Measurements from ENCODE around the gene R3HDML. TPM values are rescaled to one million over a fixed set of nuclear protein-coding genes. Genes with fewer than 3 reads are reported as not detected.

Gene R3HDML
- total and polyA plus RNA-seq, 2 of the 13 experiments (the other 11 are each of a cell fraction or from before 2014, with no cell fraction given), result not detected

DNA sequence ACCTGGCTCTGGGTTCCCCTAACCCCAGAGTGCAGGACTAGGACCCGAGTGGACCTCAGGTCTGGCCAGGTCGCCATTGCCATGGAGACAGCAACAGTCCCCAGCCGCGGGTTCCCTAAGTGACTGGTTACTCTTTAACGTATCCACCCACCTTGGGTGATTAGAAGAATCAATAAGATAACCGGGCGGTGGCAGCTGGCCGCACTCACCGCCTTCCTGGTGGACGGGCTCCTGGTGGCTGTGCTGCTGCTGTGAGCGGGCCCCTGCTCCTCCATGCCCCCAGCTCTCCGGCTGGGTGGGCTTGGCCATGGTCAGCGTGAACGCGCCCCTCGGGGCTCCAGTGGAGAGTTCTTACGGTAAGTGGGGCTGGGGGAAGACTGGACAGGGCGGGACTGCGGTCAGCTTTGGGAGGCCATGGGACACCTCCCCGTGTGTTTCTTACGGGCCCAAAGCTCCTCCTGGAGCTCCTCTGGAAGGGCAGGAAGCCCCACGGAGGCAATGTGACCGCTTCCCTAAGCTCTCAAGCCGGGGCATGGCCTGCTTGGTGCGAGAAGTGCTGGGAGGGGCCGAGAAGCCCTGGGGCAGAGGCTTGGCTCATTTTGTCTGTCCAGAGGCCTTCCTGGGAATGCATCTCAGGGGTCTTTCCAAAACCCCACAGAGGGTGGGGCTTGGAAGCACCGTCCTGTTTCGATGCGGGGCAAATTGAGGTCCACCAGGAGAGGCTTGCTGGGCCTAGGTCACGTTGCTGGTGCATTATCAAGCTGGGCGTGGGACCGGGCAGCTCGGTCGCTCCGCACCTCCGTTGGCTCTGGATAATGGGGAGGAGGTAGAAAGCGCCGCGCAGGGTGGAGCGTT is 18.9 kb downstream of the R3HDML start, which contains the start of gene HNF4A (continued):
- TF ChIP-seq ZNF468 (CRISPR knock-in tag; IDR thresholded peaks at IDR 0.05) (0 out of 2 replicates have a peak, but pooled peaks have one; percentile 85), THAP8 (CRISPR knock-in tag; IDR thresholded peaks at IDR 0.05; ENCODE audit: borderline replicate concordance) (0 out of 2 replicates have a peak, but pooled peaks have one; percentile 65), RAD21 (CRISPR knock-in tag; IDR thresholded peaks at IDR 0.05) (peak; percentile 66), TAF1 (CRISPR knock-in tag; IDR thresholded peaks at IDR 0.05) (peak; percentile 90), IKZF5 (CRISPR knock-in tag; IDR thresholded peaks at IDR 0.05) (peak; percentile 97), ZNF33B (CRISPR knock-in tag; IDR thresholded peaks at IDR 0.05) (peak; percentile 93), ZNF552 (CRISPR knock-in tag; IDR thresholded peaks at IDR 0.05; ENCODE audit: borderline replicate concordance) (peak; percentile 97), NRL (CRISPR knock-in tag; IDR thresholded peaks at IDR 0.05; ENCODE audit: borderline replicate concordance) (peak; percentile 97; the same call in 1 of the 2 replicates), SMAD3 (CRISPR knock-in tag; IDR thresholded peaks at IDR 0.05) (peak; percentile 80; the same call in 1 of the 2 replicates), SIN3B (IDR thresholded peaks at IDR 0.05; ENCODE audit: low read length) (no peak), ZSCAN25 (CRISPR knock-in tag; IDR thresholded peaks at IDR 0.05) (peak; percentile 79), NR2F1 (CRISPR knock-in tag; IDR thresholded peaks at IDR 0.05) (peak in 1 of 2 experiments; percentile 17; a peak in 1 of 4 replicates), DPF2 (CRISPR knock-in tag; IDR thresholded peaks at IDR 0.05; ENCODE audit: borderline replicate concordance, low read depth) (peak; percentile 70; the same call in 1 of the 2 replicates), MLLT10 (CRISPR knock-in tag; IDR thresholded peaks at IDR 0.05) (no peak), ZMYM2 (CRISPR knock-in tag; IDR thresholded peaks at IDR 0.05) (no peak), ZFAT (CRISPR knock-in tag; conservative IDR thresholded peaks at IDR 0.05) (peak; percentile 74; the same call in 1 of the 2 replicates), ZNF674 (CRISPR knock-in tag; IDR thresholded peaks at IDR 0.05; ENCODE audit: low read depth) (peak; percentile 90; the same call in 1 of the 2 replicates), ZNF788 (CRISPR knock-in tag; IDR thresholded peaks at IDR 0.05; ENCODE audit: borderline replicate concordance) (peak; percentile 92), SKI (IDR thresholded peaks at IDR 0.05; ENCODE audit: partially characterized antibody) (peak; percentile 52), ZNF260 (CRISPR knock-in tag; IDR thresholded peaks at IDR 0.05; ENCODE audit: borderline replicate concordance, low read depth) (0 out of 2 replicates have a peak, but pooled peaks have one; percentile 36)
- TF ChIP-seq, protein P1, sequence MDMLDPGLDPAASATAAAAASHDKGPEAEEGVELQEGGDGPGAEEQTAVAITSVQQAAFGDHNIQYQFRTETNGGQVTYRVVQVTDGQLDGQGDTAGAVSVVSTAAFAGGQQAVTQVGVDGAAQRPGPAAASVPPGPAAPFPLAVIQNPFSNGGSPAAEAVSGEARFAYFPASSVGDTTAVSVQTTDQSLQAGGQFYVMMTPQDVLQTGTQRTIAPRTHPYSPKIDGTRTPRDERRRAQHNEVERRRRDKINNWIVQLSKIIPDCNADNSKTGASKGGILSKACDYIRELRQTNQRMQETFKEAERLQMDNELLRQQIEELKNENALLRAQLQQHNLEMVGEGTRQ (IDR thresholded peaks at IDR 0.05; ENCODE audit: low read depth, low read length), result no peak
- TF ChIP-seq, protein P1 (CRISPR knock-in tag; IDR thresholded peaks at IDR 0.05; ENCODE audit: borderline replicate concordance), result peak; percentile 45; the same call in 1 of the 2 replicates

Measured in HepG2 (cell line).